ENCODE measurements around the gene ATCAY. TPM values are rescaled to one million over a fixed set of nuclear protein-coding genes. Genes with fewer than 3 reads are reported as not detected.

Gene ATCAY
- total RNA-seq, 1 experiment from 2014 or later: not detected

DNA sequence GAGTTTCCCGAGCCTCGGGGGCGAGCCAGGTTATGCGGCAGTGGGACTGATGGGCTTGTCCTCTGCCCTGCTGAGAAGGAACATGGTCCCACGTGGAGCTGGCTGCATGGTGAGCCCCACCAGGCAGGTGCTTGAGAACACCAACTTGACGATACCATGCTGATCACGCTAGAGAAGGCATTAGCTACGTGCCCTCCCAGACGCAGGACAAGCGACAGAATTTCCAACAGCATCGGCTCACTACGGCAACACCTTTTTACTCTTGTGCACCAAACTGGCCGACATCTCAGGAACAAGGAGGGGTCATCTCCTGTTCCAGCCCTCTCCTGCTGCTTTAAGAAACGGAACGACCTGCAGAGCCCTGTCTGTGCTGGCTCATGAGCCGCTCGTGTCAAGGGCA lies 20.0 kb upstream of the ATCAY start:
- no peaks in the 10 kb centered on the region for H3K36me3 ChIP-seq (ENCODE audit: low read depth, low read length)
- no peaks in the 10 kb centered on the region for H3K9me2 ChIP-seq (replicated peaks; ENCODE audit: low read length)
- POLR2A ChIA-PET (ENCODE audit: unreplicated experiment): no interaction called here
- TF ChIP-seq EZH2 (IDR thresholded peaks at IDR 0.05; ENCODE audit: low read length, unreplicated experiment) (no peak), EZH2phosphoT487 (IDR thresholded peaks at IDR 0.05; ENCODE audit: borderline replicate concordance, low read length) (no peak)
- TF ChIP-seq, protein P1, sequence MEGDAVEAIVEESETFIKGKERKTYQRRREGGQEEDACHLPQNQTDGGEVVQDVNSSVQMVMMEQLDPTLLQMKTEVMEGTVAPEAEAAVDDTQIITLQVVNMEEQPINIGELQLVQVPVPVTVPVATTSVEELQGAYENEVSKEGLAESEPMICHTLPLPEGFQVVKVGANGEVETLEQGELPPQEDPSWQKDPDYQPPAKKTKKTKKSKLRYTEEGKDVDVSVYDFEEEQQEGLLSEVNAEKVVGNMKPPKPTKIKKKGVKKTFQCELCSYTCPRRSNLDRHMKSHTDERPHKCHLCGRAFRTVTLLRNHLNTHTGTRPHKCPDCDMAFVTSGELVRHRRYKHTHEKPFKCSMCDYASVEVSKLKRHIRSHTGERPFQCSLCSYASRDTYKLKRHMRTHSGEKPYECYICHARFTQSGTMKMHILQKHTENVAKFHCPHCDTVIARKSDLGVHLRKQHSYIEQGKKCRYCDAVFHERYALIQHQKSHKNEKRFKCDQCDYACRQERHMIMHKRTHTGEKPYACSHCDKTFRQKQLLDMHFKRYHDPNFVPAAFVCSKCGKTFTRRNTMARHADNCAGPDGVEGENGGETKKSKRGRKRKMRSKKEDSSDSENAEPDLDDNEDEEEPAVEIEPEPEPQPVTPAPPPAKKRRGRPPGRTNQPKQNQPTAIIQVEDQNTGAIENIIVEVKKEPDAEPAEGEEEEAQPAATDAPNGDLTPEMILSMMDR (conservative IDR thresholded peaks at IDR 0.05; ENCODE audit: low read depth, low read length): no peak
- no peaks in the 10 kb centered on the region for H3F3A ChIP-seq (ENCODE audit: low read length, unreplicated experiment)
- H3K27ac ChIP-seq (ENCODE audit: low read length): no peak overlapping the region
- H3K4me1 ChIP-seq (ENCODE audit: insufficient read depth, low read length): no peaks in the 10 kb centered on the region
- no peak overlapping the region for H3K4me3 ChIP-seq (ENCODE audit: low read length)
- no peaks in the 10 kb centered on the region for H3K9me3 ChIP-seq (ENCODE audit: low read length)
- no peak overlapping the region for H2AFZ ChIP-seq (ENCODE audit: low read length)
- H3K4me2 ChIP-seq (ENCODE audit: low read length): no peak overlapping the region
- DNase-seq (no peak), ATAC-seq (no peak)
- H3K9ac ChIP-seq (ENCODE audit: low read length): no peak overlapping the region
- BruUV-seq (replicated peaks): no TSS peak
- no peaks in the 10 kb centered on the region for H3K79me2 ChIP-seq (ENCODE audit: low read length)
- CTCF ChIA-PET: no interaction called here
- peaks cover 5% of the 10 kb centered on the region for H3K27me3 ChIP-seq (ENCODE audit: low read length)
- intact Hi-C loops (cut with micrococcal nuclease): no loop called here
- no peaks in the 10 kb centered on the region for H4K20me1 ChIP-seq (ENCODE audit: low read length)

DNA sequence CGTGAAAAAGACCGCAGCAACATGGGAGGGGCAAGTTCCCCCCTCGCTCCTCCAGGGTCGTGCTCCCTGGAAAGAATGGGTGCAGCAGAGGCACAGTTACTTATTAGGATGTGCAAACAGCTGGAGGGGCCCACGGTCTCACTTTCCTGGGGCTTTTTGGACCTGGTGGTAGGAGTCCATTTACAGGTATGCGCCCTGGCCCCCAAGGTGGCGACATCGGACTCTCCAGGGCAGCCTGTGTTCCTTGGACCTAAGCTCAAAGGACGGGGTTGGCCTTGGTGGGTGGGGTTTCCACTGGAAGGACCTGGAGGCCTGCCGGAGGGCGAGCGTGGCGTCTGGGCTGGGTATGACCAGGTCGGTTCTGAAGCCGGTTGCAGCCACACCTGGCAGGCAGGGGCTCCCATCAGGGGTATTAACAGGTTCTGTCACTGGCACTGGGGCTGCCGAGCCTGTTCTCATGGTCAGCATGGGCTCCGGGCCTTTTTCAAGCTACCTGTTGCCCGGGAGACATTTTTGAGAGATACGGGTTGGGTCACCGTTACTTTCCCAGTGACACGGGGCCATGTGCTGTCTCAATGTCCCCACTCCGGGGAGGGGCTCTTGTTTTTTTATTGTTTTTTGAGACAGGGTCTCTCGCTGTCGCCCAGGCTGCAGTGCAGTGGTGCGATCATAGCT lies 17.5 kb upstream of the ATCAY start:
- no peak for ATAC-seq
- H3F3A ChIP-seq (ENCODE audit: low read length, unreplicated experiment): no peaks in the 10 kb centered on the region
- CTCF ChIA-PET: no interaction called here

DNA sequence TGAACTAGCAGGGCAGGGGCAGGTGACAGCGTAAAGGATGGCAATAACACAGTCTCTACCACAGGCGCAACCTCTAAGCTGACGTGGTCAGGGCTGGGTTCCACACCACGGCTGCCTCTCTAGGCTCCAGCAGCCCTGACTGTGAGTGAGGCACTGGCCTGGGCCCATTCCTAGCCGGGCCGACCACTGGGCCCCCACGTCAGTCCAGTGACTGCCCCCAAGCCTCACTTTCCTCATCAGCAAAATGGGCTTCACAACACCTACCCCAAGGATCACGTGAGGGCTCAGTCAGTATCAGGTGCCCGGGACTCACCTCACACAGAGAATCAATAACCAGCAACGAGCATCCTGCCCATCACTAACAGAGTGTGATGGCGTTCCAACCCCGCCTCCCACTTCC lies 16.8 kb upstream of the ATCAY start:
- no TSS peak for BruUV-seq (replicated peaks)
- Histone ChIP-seq H3K9ac (ENCODE audit: low read length) (no peak overlapping the region), H3K79me2 (ENCODE audit: low read length) (no peaks in the 10 kb centered on the region), H4K20me1 (ENCODE audit: low read length) (no peaks in the 10 kb centered on the region), H3K27me3 (ENCODE audit: low read length) (peaks cover 27% of the 10 kb centered on the region), H3K36me3 (ENCODE audit: low read depth, low read length) (no peaks in the 10 kb centered on the region), H3F3A (ENCODE audit: low read length, unreplicated experiment) (no peaks in the 10 kb centered on the region), H3K9me2 (replicated peaks; ENCODE audit: low read length) (no peaks in the 10 kb centered on the region), H3K27ac (ENCODE audit: low read length) (no peak overlapping the region), H2AFZ (ENCODE audit: low read length) (no peak overlapping the region), H3K4me1 (ENCODE audit: insufficient read depth, low read length) (no peaks in the 10 kb centered on the region), H3K9me3 (ENCODE audit: low read length) (no peaks in the 10 kb centered on the region), H3K4me3 (ENCODE audit: low read length) (no peak overlapping the region), H3K4me2 (ENCODE audit: low read length) (no peak overlapping the region)
- POLR2A ChIA-PET (ENCODE audit: unreplicated experiment): no interaction called here
- no peak for ATAC-seq
- no peak for TF ChIP-seq EZH2phosphoT487 (IDR thresholded peaks at IDR 0.05; ENCODE audit: borderline replicate concordance, low read length)
- DNase-seq: no peak
- CTCF ChIA-PET: no interaction called here
- intact Hi-C loops (cut with micrococcal nuclease): no loop called here

More for the DNA sequence above, 17.5 kb upstream of the ATCAY start:
- Histone ChIP-seq H4K20me1 (ENCODE audit: low read length) (no peaks in the 10 kb centered on the region), H3K9me3 (ENCODE audit: low read length) (no peaks in the 10 kb centered on the region), H3K9ac (ENCODE audit: low read length) (no peak overlapping the region), H3K4me3 (ENCODE audit: low read length) (no peak overlapping the region), H3K9me2 (replicated peaks; ENCODE audit: low read length) (no peaks in the 10 kb centered on the region), H3K36me3 (ENCODE audit: low read depth, low read length) (no peaks in the 10 kb centered on the region), H3K4me2 (ENCODE audit: low read length) (no peak overlapping the region), H3K27me3 (ENCODE audit: low read length) (peaks cover 24% of the 10 kb centered on the region), H3K27ac (ENCODE audit: low read length) (no peak overlapping the region), H3K4me1 (ENCODE audit: insufficient read depth, low read length) (no peaks in the 10 kb centered on the region), H3K79me2 (ENCODE audit: low read length) (no peaks in the 10 kb centered on the region), H2AFZ (ENCODE audit: low read length) (no peak overlapping the region)
- intact Hi-C loops (cut with micrococcal nuclease): no loop called here
- POLR2A ChIA-PET (ENCODE audit: unreplicated experiment): no interaction called here
- no peak for DNase-seq
- TF ChIP-seq EZH2 (IDR thresholded peaks at IDR 0.05; ENCODE audit: low read length, unreplicated experiment): no peak
- TF ChIP-seq EZH2phosphoT487 (IDR thresholded peaks at IDR 0.05; ENCODE audit: borderline replicate concordance, low read length): no peak
- TF ChIP-seq, protein P1 (conservative IDR thresholded peaks at IDR 0.05; ENCODE audit: low read depth, low read length): no peak
- no TSS peak for BruUV-seq (replicated peaks)
